IMR-90 (cell line): ENCODE results near the gene AUTS2. TPM values are rescaled to one million over a fixed set of nuclear protein-coding genes. Genes with fewer than 3 reads are reported as not detected.

Experiments used
- ATAC-seq: fragments of 200-7000 bp; cut with Tn5 transposase; 2 replicates; pipeline ENCODE4 v1.9.1; 2020; ENCODE audit warnings: low read depth, mild to moderate bottlenecking, moderate library complexity
- BruUV-seq: library from RNA; stranded (reverse); fragments of 400-500 nt; replicated peaks from 2 replicates; lab custom pipeline; 2021; lab: Mats Ljungman, UMichigan
- CTCF ChIA-PET: fragments of 300-600 bp; formaldehyde crosslinking; extraction: SDS; loops from one replicate; lab custom pipeline; 2021; ENCODE audit warnings: antibody characterized with exemption; lab: Yijun Ruan, JAX
- POLR2A ChIA-PET: fragments of 300-600 bp; sonication (Branson Sonifier 250); formaldehyde crosslinking; loops from one replicate; lab custom pipeline; 2022; ENCODE audit warnings: antibody characterized with exemption; ENCODE audit not compliant: unreplicated experiment; lab: Charles Lee
- DNase-seq: peaks from one replicate; pipeline ENCODE4 v3.0.0; 2013
- H2AFZ ChIP-seq: replicated peaks from 2 replicates; pipeline ENCODE3; 2013; ENCODE audit warnings: low read length, mild to moderate bottlenecking; ENCODE audit not compliant: poor library complexity
- H2AK5ac ChIP-seq: 2 replicates; pipeline ENCODE4 v1.6.1; 2013; ENCODE audit warnings: low read depth, low read length, inconsistent platforms
- H2AK9ac ChIP-seq: replicated peaks from 2 replicates; pipeline ENCODE3; 2013; ENCODE audit warnings: mild to moderate bottlenecking, low read depth, low read length, moderate library complexity; ENCODE audit not compliant: poor library complexity
- H2BK120ac ChIP-seq: 2 replicates; pipeline ENCODE4 v1.6.1; 2013; ENCODE audit warnings: low read depth, low read length, inconsistent platforms
- H2BK15ac ChIP-seq: 3 replicates; pipeline ENCODE4 v1.6.1; 2013; ENCODE audit warnings: low read depth, low read length, inconsistent platforms
- H2BK20ac ChIP-seq: 2 replicates; pipeline ENCODE4 v1.6.1; 2013; ENCODE audit warnings: low read depth, mild to moderate bottlenecking, inconsistent platforms, low read length, moderate library complexity
- H2BK5ac ChIP-seq: 2 replicates; pipeline ENCODE4 v1.6.1; 2013; ENCODE audit warnings: mild to moderate bottlenecking, low read depth, low read length, inconsistent platforms; ENCODE audit not compliant: poor library complexity, severe bottlenecking
- H3K14ac ChIP-seq: replicated peaks from 2 replicates; pipeline ENCODE4 v1.6.1; 2013; ENCODE audit warnings: low read depth, low read length, inconsistent platforms
- H3K18ac ChIP-seq: 2 replicates; pipeline ENCODE4 v1.6.1; 2013; ENCODE audit warnings: low read depth, low read length, control low read depth
- H3K23ac ChIP-seq: 2 replicates; pipeline ENCODE4 v1.6.1; 2013; ENCODE audit warnings: low read depth, low read length, inconsistent platforms
- H3K27ac ChIP-seq: 2 replicates; pipeline ENCODE4 v1.5.1; 2013; ENCODE audit warnings: mild to moderate bottlenecking, control low read depth, low read length; ENCODE audit not compliant: insufficient read depth
- H3K27me3 ChIP-seq: 2 replicates; pipeline ENCODE4 v1.6.1; 2013; ENCODE audit warnings: low read length; ENCODE audit not compliant: control insufficient read depth, insufficient read depth
- H3K36me3 ChIP-seq: 2 replicates; pipeline ENCODE4 v1.6.1; 2013; ENCODE audit warnings: low read length, mixed read lengths; ENCODE audit not compliant: control insufficient read depth, insufficient read depth
- H3K4ac ChIP-seq: 2 replicates; pipeline ENCODE4 v1.6.1; 2013; ENCODE audit warnings: low read depth, low read length, inconsistent platforms
- H3K4me1 ChIP-seq: 2 replicates; pipeline ENCODE4 v1.6.1; 2013; ENCODE audit warnings: low read length, mixed read lengths; ENCODE audit not compliant: control insufficient read depth, insufficient read depth
- H3K4me2 ChIP-seq: 2 replicates; pipeline ENCODE4 v1.6.1; 2013; ENCODE audit warnings: low read depth, mild to moderate bottlenecking, control low read depth, low read length, moderate library complexity
- H3K4me3 ChIP-seq: 2 replicates; pipeline ENCODE4 v1.5.1; 2013; ENCODE audit warnings: low read depth, mild to moderate bottlenecking, control low read depth, low read length, moderate library complexity; ENCODE audit not compliant: insufficient read depth
- H3K56ac ChIP-seq: 2 replicates; pipeline ENCODE4 v1.6.1; 2013; ENCODE audit warnings: low read length, inconsistent platforms; ENCODE audit not compliant: insufficient read depth; ENCODE audit errors: extremely low read depth
- H3K79me1 ChIP-seq, 2 experiments: 2 replicates each; pipeline ENCODE4 v1.6.1; 2013; ENCODE audit warnings: low read length in 2 of 2, inconsistent platforms in 1 of 2, low read depth in 1 of 2
- H3K9ac ChIP-seq: 2 replicates; pipeline ENCODE4 v1.6.1; 2013; ENCODE audit warnings: low read depth, low read length, control low read depth
- H3K9me1 ChIP-seq: 2 replicates; pipeline ENCODE4 v1.6.1; 2013; ENCODE audit warnings: low read length, inconsistent platforms; ENCODE audit not compliant: insufficient read depth
- H3K9me3 ChIP-seq: 2 replicates; pipeline ENCODE4 v1.6.1; 2013; ENCODE audit warnings: low read length; ENCODE audit not compliant: control insufficient read depth, insufficient read depth
- H4K20me1 ChIP-seq: 2 replicates; pipeline ENCODE4 v1.6.1; 2013; ENCODE audit warnings: low read length, inconsistent platforms; ENCODE audit not compliant: insufficient read depth
- H4K5ac ChIP-seq: 2 replicates; pipeline ENCODE4 v1.6.1; 2013; ENCODE audit warnings: mild to moderate bottlenecking, low read depth, low read length, control low read depth
- H4K8ac ChIP-seq, 2 experiments: 2 replicates each; pipeline ENCODE4 v1.6.1; 2013; ENCODE audit warnings: low read depth in 2 of 2, low read length in 2 of 2, control low read depth in 1 of 2, inconsistent platforms in 1 of 2
- H4K91ac ChIP-seq: 2 replicates; pipeline ENCODE4 v1.6.1; 2013; ENCODE audit warnings: low read depth, low read length, inconsistent platforms; ENCODE audit not compliant: insufficient read depth
- BHLHE40 ChIP-seq: fragments of 150-350 bp; IDR thresholded peaks from 2 replicates; pipeline ENCODE4 v1.6.1; 2016; ENCODE audit warnings: mild to moderate bottlenecking, low read depth, low read length
- CEBPB ChIP-seq: IDR thresholded peaks from 2 replicates; pipeline ENCODE4 v1.6.1; 2012; ENCODE audit warnings: low read depth, low read length, improper control_type of control experiment
- CHD1 ChIP-seq: IDR thresholded peaks from 2 replicates; pipeline ENCODE4 v1.6.1; 2012; ENCODE audit warnings: low read depth, low read length, improper control_type of control experiment
- CTCF ChIP-seq: conservative IDR thresholded peaks from 2 replicates; pipeline ENCODE4 v1.5.1; 2012; ENCODE audit warnings: mild to moderate bottlenecking, low read depth, low read length, improper control_type of control experiment
- MAZ ChIP-seq: IDR thresholded peaks from 2 replicates; pipeline ENCODE4 v1.6.1; 2012; ENCODE audit warnings: low read depth, mild to moderate bottlenecking, low read length, improper control_type of control experiment, moderate library complexity, borderline replicate concordance
- MXI1 ChIP-seq: IDR thresholded peaks from 2 replicates; pipeline ENCODE4 v1.6.1; 2012; ENCODE audit warnings: low read depth, mild to moderate bottlenecking, low read length, moderate library complexity, borderline replicate concordance
- NFE2L2 ChIP-seq: fragments of 150-350 bp; IDR thresholded peaks from 2 replicates; pipeline ENCODE4 v1.6.1; 2016; ENCODE audit warnings: low read depth, mild to moderate bottlenecking, low read length
- POLR2A ChIP-seq: IDR thresholded peaks from 2 replicates; pipeline ENCODE4 v1.6.1; 2012; ENCODE audit warnings: mild to moderate bottlenecking, low read depth, low read length
- RAD21 ChIP-seq: IDR thresholded peaks from 2 replicates; pipeline ENCODE4 v1.6.1; 2012; ENCODE audit warnings: low read length, improper control_type of control experiment
- RCOR1 ChIP-seq: IDR thresholded peaks from 2 replicates; pipeline ENCODE4 v1.6.1; 2012; ENCODE audit warnings: mild to moderate bottlenecking, low read length, improper control_type of control experiment; ENCODE audit not compliant: insufficient replicate concordance
- SMC3 ChIP-seq: fragments of 150-350 bp; IDR thresholded peaks from 2 replicates; pipeline ENCODE4 v1.6.1; 2016; ENCODE audit warnings: low read depth, mild to moderate bottlenecking, antibody characterized with exemption, low read length, moderate library complexity
- USF2 ChIP-seq: fragments of 150-350 bp; IDR thresholded peaks from 2 replicates; pipeline ENCODE4 v1.6.1; 2017; ENCODE audit warnings: mild to moderate bottlenecking, antibody characterized with exemption, low read length, low read depth
- WGBS, 2 experiments: methylation state at CpG; one replicate each; pipeline versions ENCODE4 v1.1.5 to v1.1.7; 2013; ENCODE audit warnings: missing lambda C conversion rate in 2 of 2; ENCODE audit not compliant: insufficient read length in 1 of 2; ENCODE audit errors: extremely low coverage in 2 of 2; 5-methylcytosine and 5-hydroxymethylcytosine counted together
- dilution Hi-C: fragments of 300-500 bp; cut with HindIII; formaldehyde crosslinking; loops from one replicate; pipeline ENCODE4 v1.14.3; 2018; ENCODE audit warnings: low sequenced_read_pairs; ENCODE audit not compliant: unreplicated experiment
- in situ Hi-C: fragments of 300-500 bp; cut with MboI; formaldehyde crosslinking; loops from 3 replicates; pipeline ENCODE4 v1.14.3; 2019; ENCODE audit warnings: low sequenced_read_pairs, inconsistent platforms, mixed read lengths
- intact Hi-C: fragments of 100-400 bp; cut with micrococcal nuclease; formaldehyde crosslinking; loops from 2 replicates; pipeline ENCODE4 v1.10.0; 2022
- polyA plus RNA-seq, 3 experiments: library from polyadenylated mRNA; depleted of rRNA; stranded (reverse); fragments of >200 nt; gene quantifications; 2 replicates each; pipeline ENCODE4 v1.2.3, GENCODE V29; 2012; ENCODE audit warnings: low replicate concordance in 1 of 3
- total RNA-seq: library from RNA; depleted of rRNA; stranded (reverse); fragments of >200 nt; gene quantifications from 2 replicates; pipeline ENCODE4 v1.2.3, GENCODE V29; 2012

The AUTS2 gene
- total and polyA plus RNA-seq, 2 of the 4 experiments (the other 2 are of a cell fraction) = 0.90 to 3.0 TPM

- Histone ChIP-seq H3K4me2 (no peak overlapping the region), H3K56ac (no peak overlapping the region), H3K9ac (no peak overlapping the region), H3K14ac (no peak overlapping the region), H3K18ac (no peak overlapping the region), H3K4ac (no peak overlapping the region), H2BK15ac (no peak overlapping the region), H3K9me3 (no peaks in the 10 kb centered on the region), H3K23ac (no peak overlapping the region), H2BK20ac (no peak overlapping the region), H3K36me3 (no peaks in the 10 kb centered on the region), H3K4me3 (no peak overlapping the region), H3K9me1 (no peaks in the 10 kb centered on the region), H3K4me1 (no peaks in the 10 kb centered on the region), H3K79me1 (no peaks in the 10 kb centered on the region), H4K20me1 (no peaks in the 10 kb centered on the region), H4K91ac (no peak overlapping the region), H4K5ac (no peak overlapping the region), H3K27me3 (no peaks in the 10 kb centered on the region), H3K27ac (no peak overlapping the region), H4K8ac (no peak overlapping the region), H2AK9ac (no peak overlapping the region), H2AK5ac (no peak overlapping the region), H2BK5ac (no peak overlapping the region), H2AFZ (no peak overlapping the region), H2BK120ac (no peak overlapping the region)
- ChIA-PET CTCF (no interaction called here), POLR2A (no interaction called here)
- in situ Hi-C loops (no loop called here), dilution Hi-C loops (no loop called here), intact Hi-C loops (no loop called here)
- TF ChIP-seq POLR2A (no peak), NFE2L2 (no peak), CHD1 (no peak), MAZ (no peak), MXI1 (no peak), RAD21 (no peak), RCOR1 (no peak), SMC3 (no peak), BHLHE40 (no peak), CEBPB (no peak), USF2 (no peak), CTCF (no peak)
- BruUV-seq = no TSS peak
- no peak for ATAC-seq
- no peak for DNase-seq
- no CpG with 5 or more reads among the region's 3 CpGs for WGBS, 2 experiments
Measured at GRCh38 chr7:69586321-69586720, 12.0 kb upstream of the AUTS2 start.
